HTR-8/SVneo (cell line): ENCODE results near the gene AQP12B.
"Not testable (repeated sequence)": the region's sequence is repeated elsewhere in the genome, so short reads cannot be mapped to it uniquely, and the experiment has no call there.

Experiments
- DNase-seq: peaks from one replicate; pipeline ENCODE4 v3.0.0; 2011; ENCODE audit warnings: low spot score, mixed read lengths; ENCODE audit not compliant: insufficient read length
- FAIRE-seq: peaks from 2 replicates; lab custom pipeline; 2011; peaks lifted over from hg19 to GRCh38; lab: Jason Lieb, UNC

Gene AQP12B

DNA sequence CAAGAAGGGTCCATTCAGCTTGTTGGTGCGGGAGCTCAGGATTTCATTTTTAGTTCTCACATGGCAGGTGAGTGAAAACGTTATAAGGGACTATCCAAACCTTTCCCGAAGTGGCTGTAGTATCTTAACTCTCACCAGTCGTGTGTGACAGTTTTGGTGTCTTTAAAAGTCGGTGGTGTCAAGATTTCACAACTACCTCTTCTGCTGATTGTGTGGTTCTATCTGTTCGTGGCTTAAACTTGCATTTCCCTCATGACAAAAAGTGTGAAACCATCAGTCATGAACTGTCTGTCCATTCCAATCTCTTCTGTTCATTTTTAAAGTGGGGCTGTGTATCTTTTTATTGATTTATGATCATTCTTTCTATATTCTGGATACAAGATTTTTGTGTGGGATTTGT lies 3.8 kb upstream of the AQP12B start:
- DNase-seq (no peak), FAIRE-seq (no peak)

GRCh38 chr2:240685771-240686371 lies 3.2 kb upstream of the AQP12B start:
- DNase-seq (no peak), FAIRE-seq (no peak)

DNA sequence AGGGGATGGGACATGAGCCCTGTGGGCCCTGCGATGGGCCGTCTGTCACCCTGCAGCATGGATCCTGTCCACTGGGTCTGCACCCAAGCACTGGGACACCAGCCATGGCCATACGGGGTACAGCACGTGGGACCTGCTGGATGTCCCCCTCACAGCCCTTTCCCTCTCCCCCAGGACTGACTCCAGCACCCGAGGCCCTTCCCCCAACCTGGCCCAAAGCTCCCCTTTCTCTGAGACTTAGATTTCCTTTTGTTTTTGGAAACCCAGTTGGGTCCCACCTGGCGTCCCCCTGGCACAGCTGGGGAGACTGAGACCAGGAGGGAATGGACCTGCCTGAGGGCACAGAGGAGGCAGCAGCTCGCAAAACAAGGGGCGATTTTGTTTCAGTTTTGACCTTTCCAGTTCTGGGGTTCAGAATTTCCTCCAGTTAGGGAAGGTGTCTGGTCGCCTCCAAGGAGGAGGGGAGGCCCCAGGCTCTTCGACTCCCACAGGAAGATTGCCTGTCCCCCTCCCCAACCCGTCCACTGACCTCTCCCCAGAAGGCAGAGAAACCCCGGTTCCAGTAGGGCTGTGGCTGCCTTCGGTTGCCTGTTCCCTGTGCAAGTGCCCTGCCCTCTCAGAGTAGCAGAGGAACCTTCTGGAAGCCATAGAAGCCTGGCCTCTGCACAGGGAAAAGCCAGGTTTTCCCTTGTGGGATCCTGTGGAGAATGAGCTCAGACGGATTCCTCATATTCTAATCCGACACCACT lies 1.5 kb upstream of the AQP12B start:
- DNase-seq, FAIRE-seq: not testable (repeated sequence)

GRCh38 chr2:240683329-240683979 lies 769 bp upstream of the AQP12B start:
- DNase-seq, FAIRE-seq: not testable (repeated sequence)

DNA sequence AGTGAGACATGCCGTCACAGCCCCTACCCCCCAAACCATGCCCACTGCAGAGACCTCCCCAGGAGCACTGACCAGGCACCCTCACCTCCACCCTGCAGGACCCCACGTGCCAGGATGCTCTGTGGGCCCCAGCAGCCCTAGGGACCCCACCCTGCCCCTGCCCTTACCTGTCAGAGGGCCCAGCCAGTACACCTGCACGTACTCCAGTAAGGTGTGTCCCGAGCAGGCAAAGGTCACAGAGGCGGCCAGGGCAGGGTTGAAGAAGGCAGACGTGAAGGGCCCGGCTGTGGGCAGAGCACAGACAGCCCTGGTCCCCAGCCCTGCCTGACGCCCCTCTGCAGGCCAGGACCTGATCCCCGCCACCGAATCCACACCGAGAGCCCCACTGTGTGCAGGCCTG lies 2.5 kb downstream of the AQP12B start:
- FAIRE-seq, DNase-seq: not testable (repeated sequence)

DNA sequence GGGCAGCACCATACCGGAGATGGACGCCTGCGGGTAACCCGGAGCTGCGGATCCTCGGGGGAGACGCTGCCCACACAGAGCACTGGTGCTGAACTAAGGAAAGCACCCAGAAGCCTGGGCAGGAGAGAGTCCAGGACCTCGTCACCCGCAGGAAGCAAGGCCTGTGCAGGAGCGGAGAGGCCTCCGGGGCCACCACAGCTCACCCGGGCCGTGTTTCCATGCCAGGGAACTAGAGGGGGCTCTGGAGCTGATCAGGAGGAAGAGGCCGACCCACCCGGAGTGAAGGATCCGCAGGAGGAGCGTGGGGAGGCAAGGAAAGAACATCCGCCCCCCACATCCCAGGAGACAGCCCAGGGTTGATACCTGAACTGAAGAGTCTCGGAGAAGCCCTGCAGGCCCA lies 3.8 kb downstream of the AQP12B start:
- peak; percentile 16 for FAIRE-seq

DNA sequence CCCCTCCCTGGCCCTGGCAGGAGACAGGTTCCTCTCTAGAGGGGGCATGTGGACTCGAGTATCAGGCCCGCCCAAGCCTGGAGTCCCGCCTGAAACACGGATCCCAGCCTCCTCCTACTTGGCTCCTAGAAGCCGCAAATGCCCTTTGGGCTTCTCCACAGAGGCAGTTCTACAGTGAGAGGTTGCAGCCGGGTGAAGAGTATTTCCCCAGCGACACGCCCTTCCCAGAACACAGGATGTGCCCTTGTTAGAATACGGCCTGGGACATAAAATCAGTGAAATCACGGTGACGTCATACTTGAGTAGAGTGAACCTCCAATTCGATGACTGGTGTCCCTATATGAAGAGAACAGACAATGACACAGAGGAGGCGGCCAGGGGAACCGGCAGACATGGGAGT lies 4.6 kb downstream of the AQP12B start:
- not testable (repeated sequence) for FAIRE-seq, DNase-seq

More for the DNA sequence above, 3.8 kb downstream of the AQP12B start:
- not testable (repeated sequence) for DNase-seq

DNA sequence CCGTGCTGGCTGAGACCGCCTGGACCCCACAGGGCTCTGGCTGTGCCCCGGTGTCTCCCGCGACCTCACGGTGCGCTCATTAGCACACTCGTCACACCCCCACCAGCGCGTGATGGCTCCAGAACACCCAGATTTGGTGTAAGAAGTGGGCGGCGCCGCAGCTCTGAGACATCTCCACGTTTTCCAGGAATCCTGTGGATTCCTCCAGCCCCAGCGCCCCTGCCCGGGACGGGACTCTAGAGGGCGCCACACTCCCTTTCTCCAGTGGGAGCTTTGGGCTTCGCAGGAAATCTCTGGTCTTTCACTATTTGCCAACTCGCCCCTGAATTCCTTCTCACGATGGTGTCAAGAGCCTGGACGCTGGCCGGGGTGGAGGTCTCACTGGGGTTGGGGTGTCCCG lies 7.3 kb downstream of the AQP12B start:
- not testable (repeated sequence) for DNase-seq
- FAIRE-seq, result peak; percentile 92

GRCh38 chr2:240674461-240675184 lies 8.1 kb downstream of the AQP12B start:
- DNase-seq, result not testable (repeated sequence)
- FAIRE-seq, result peak; percentile 84

DNA sequence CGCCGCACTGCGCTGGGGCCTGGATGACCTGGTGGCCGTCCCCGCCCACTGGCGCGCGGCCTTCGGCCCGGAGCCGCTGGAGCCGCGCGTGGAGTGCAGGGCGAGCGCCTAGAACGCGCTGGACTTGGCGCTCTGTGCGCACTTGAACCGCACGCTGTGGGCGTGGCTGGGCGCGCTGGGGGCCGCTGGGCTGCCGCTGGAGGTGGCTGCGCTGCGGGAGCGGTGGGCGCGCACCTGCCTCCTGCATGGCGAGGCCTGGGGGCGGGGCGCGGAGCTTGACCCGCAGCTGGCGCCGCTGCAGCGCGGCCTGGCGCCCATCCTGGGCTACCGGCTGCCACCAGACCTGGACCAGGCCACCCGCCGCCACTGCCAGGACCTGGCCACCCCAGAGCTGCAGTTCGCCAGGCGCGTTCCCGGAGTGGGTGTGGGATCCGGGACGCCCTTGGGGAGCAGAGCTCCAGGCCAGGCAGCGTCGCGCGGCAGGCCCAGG lies 9.9 kb downstream of the AQP12B start:
- DNase-seq (no peak), FAIRE-seq (no peak)

DNA sequence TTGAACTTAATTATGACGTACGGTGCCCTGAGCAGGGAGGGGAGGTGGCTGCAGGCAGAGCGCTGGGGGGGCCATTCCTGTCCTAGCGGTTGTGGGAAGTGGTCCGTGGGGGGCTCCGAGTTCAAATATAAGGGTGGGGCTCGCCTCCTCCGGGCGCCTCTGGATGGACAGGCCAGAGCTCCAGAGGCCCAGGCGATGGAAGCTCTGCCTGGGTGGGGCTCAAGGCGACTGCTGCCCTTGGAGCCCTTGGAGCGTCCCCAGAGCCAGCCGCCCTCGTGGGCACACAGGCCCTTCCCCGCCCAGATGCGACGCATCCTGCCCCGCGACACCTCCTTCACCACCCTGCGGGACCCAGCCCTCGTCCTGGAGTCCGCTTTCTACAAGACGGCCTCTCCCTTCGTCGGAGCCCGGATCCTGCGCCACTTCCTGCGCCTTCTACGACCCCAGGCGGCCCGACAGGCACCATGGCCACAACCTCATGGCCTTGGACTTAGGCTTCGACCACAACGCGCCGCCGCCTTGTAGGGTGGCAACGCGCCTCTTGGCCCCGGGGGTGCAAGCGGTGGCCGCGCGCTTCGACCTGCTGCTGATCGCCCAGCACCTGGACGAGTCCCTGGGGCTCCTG lies 10.5 kb downstream of the AQP12B start:
- FAIRE-seq, result no peak
- DNase-seq, result no peak

GRCh38 chr2:240670950-240671349 lies 11.7 kb downstream of the AQP12B start:
- no peak for FAIRE-seq
- DNase-seq, result no peak

- DNase-seq (no peak), FAIRE-seq (no peak)
These were observed 12.3 kb downstream of the AQP12B start for GRCh38 chr2:240670402-240670801.

- no peak for DNase-seq
- FAIRE-seq, result no peak
These were observed 18.1 kb downstream of the AQP12B start for GRCh38 chr2:240664622-240665021.

GRCh38 chr2:240663546-240664190 lies 19.0 kb downstream of the AQP12B start:
- DNase-seq (no peak), FAIRE-seq (no peak)

GRCh38 chr2:240662681-240663080 lies 20.0 kb downstream of the AQP12B start:
- no peak for DNase-seq
- FAIRE-seq, result no peak

GRCh38 chr2:240659883-240660282 lies 22.8 kb downstream of the AQP12B start:
- FAIRE-seq, DNase-seq: not testable (repeated sequence)

GRCh38 chr2:240655931-240656886 lies 26.5 kb downstream of the AQP12B start:
- no peak for FAIRE-seq

More at GRCh38 chr2:240655931-240656886, 26.5 kb downstream of the AQP12B start:
- DNase-seq, result no peak
